Skeletal muscle satellite cell (primary cell): ENCODE results near the gene PPP1R27.

Experiments used
- H3K27me3 ChIP-seq: 2 replicates; pipeline ENCODE4 v1.7.0; 2013; ENCODE audit warnings: low read length; ENCODE audit not compliant: control insufficient read depth, insufficient read depth
- H3K36me3 ChIP-seq: 2 replicates; pipeline ENCODE4 v1.7.0; 2013; ENCODE audit warnings: mild to moderate bottlenecking, control low read depth, low read length; ENCODE audit not compliant: insufficient read depth
- H3K4me1 ChIP-seq: 2 replicates; pipeline ENCODE4 v1.7.0; 2013; ENCODE audit warnings: low read length; ENCODE audit not compliant: control insufficient read depth, insufficient read depth
- H3K4me2 ChIP-seq: 2 replicates; pipeline ENCODE4 v1.7.0; 2013; ENCODE audit warnings: mild to moderate bottlenecking, low read length
- H3K4me3 ChIP-seq: 2 replicates; pipeline ENCODE4 v1.7.0; 2013; ENCODE audit warnings: low read length
- H3K9ac ChIP-seq: 2 replicates; pipeline ENCODE4 v1.7.0; 2013; ENCODE audit warnings: mild to moderate bottlenecking, low read depth, low read length, moderate library complexity
- H3K9me3 ChIP-seq: replicated peaks from 2 replicates; pipeline ENCODE4 v1.7.0; 2013; ENCODE audit warnings: mild to moderate bottlenecking, control low read depth, low read length

PPP1R27 gene

DNA sequence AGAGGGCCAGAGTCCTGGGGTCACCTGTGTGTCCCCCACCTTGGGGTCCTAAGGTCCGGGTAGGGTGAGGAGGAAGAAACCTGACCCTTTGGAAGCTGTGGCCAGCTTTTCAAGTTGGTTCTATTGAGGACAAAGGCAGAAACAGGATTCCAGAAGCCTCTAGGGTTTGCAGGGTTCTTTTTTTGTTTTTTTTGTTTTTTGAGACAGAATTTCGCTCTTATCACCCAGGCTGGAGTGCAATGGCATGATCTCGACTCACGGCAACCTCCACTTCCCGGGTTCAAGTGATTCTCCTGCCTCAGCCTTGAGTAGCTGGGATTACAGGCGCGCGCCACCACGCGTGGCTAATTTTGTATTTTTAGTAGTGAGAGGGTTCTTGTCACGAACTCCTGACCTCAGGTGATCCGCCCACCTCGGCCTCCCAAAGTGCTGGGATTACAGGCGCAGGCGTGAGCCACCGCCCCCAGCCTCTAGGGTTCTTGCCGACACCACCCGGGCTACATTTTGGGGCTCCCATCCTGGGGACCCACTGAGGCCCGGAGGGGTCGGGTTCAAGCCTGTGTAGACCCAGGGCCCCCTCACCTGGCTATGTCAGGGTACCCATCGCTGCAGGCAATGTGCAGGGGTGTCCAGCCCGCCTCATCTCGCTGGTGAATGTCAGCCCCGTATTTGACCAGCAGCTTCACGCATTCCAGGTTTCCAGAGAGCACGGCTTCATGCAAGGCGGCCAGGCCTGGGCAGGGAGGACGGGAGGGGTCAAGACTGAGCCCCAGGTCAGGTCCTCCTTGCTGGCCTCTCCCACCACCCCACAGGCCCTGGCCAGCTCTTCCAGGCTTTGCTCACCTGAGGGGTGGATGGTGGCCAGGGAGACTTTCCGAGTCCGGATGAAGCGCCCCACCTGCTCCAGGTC, 674 bp downstream of the PPP1R27 start:
- peak overlapping the region; percentile 80 for H3K4me3 ChIP-seq

DNA sequence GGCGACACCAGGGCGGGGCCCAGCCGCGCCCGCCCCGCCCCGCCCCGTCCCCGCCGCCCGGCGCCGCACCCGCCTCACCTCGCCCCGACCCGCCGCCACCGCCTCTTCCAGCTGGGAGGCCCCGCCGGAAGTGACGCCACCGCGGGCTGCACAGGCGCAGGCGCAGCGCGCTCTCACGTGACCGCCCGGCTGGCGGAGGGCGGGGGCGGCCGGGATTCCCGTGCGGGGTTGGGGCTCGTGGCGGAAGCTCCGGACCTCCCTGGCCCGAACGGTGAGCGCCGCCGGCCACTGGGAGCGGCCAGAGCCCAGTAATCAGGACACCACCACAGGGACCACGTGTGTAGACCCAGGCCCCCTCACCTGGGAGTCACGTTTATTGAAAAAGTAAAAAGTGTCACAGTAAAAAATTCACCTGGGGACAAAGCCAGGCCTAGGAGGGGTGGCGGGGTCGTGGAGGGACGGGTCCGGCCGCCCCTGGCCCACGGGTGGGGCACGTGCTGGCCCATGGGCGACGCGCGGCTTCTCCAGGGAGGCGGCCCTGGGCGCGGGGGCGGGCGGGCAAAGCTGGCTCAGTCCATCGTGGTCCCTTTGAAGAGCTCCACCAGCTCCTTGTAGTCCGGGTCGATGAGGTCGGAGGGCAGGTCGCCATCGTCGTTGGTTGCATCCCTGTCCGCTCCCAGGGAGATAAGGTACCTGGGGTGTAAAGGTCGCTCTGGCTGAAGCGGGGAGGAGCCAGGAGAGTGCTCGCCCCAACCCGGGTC, 1.5 kb downstream of the PPP1R27 start, which contains the start of gene MCRIP1:
Gene MCRIP1, minus strand, starts transcription at position 132 of the 761 bp plus-strand sequence. CDS start 8,785 bp downstream, outside the sequence.
- H3K27me3 ChIP-seq, result no peaks in the 10 kb centered on the region
- H3K4me3 ChIP-seq, result peak within 1 kb of the TSS; percentile 80
- no peaks in the 10 kb centered on the region for H3K9me3 ChIP-seq
- peak within 1 kb of the TSS; percentile 99 for H3K9ac ChIP-seq
- H3K4me2 ChIP-seq, result peak within 1 kb of the TSS; percentile 93
- peaks cover 5% of the 10 kb centered on the region for H3K36me3 ChIP-seq
- H3K4me1 ChIP-seq, result peaks cover 22% of the 10 kb centered on the region

More for the DNA sequence above, 674 bp downstream of the PPP1R27 start:
- H3K27me3 ChIP-seq, result no peaks in the 10 kb centered on the region
- peak overlapping the region; percentile 88 for H3K4me2 ChIP-seq
- peaks cover 5% of the 10 kb centered on the region for H3K36me3 ChIP-seq
- H3K9ac ChIP-seq, result peak overlapping the region; percentile 99
- no peaks in the 10 kb centered on the region for H3K9me3 ChIP-seq
- H3K4me1 ChIP-seq, result peaks cover 22% of the 10 kb centered on the region

DNA sequence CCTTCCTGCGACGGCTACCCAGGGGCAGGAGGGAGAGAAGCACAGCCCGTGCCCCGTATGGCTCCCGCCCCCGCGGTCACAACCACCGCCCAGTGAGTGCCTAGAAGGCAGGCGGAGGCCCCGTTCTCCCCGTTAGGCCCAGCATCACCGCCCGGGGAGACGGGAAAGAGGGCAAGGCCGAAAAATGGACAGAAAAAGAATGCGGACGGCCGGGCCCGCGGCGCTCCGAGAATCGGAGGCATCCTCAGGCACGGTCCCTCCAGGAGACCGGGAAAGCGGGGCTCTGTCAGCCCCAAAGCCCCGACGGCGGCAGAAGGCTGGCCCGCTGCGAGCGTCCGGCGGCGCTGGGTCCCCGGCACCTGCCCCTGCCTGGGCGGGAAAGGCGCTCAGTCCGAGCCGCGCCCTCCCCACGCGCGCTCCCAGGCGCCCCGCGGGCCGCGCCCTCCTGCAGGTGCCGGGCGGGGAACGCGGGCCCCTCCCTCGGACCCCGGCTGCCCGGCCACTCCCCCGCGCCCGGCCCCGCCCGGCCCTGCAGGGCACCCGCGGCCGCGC, 2.2 kb downstream of the PPP1R27 start:
- H3K4me1 ChIP-seq, result peaks cover 22% of the 10 kb centered on the region
- peak overlapping the region; percentile 93 for H3K4me2 ChIP-seq
- no peaks in the 10 kb centered on the region for H3K9me3 ChIP-seq
- peak overlapping the region; percentile 80 for H3K4me3 ChIP-seq
- no peaks in the 10 kb centered on the region for H3K27me3 ChIP-seq
- H3K36me3 ChIP-seq, result peaks cover 5% of the 10 kb centered on the region
- peak overlapping the region; percentile 97 for H3K9ac ChIP-seq

DNA sequence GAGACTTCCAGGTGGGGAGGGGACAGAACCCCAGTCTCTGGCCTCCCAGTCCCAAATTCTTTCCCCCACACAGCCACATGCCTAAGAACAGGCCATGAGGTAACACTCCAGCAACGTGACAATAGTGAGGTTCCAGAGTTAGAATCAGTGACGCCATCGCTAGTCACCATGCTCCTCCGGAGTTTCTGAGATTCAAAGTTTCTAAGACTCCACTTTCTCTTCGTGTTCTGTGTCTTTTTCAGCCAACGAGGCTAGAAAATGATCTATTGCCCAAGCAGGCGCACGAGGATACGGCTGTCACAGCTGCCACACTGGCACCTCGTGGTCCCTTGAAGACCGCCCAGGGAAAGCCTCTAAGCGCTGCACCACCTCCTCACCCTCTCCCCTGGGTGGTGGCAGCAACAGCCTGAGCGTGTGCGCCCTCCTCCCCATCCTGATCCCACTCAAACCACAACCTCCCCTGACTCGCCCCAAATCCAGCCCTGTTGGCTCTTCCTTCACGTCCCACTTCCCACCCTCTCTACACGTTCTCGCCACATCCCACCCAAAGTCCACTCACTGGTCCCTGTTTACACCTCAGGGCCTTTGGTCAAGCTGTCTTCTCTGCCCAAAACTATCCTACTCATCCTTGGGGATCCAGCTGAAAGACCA, 2.8 kb downstream of the PPP1R27 start:
- Histone ChIP-seq H3K4me1 (peaks cover 22% of the 10 kb centered on the region), H3K36me3 (peaks cover 5% of the 10 kb centered on the region), H3K4me2 (peak overlapping the region; percentile 93), H3K27me3 (no peaks in the 10 kb centered on the region), H3K4me3 (peak overlapping the region; percentile 80), H3K9ac (peak overlapping the region; percentile 97), H3K9me3 (no peaks in the 10 kb centered on the region)

DNA sequence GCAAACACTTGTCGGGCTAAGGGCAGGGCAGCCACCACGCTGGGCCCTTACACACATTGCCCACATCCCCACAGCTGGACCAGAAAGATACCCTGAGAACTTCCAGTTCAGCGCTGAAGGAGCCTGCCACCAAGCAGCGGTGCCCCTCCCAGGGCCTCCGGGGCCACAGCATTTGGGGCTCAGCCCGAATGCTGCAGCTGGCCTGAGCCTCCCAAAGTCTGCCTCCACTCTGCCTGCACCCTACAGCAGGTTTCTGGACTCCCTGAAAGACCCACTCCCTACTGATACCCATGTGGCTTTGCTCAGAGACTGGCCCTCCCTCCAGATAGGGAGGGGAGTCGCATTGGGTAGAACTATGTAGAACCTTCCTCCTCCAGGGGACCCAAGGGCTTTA, 3.3 kb downstream of the PPP1R27 start:
- peak overlapping the region; percentile 80 for H3K4me3 ChIP-seq
- H3K4me1 ChIP-seq, result peaks cover 22% of the 10 kb centered on the region
- peak overlapping the region; percentile 97 for H3K9ac ChIP-seq
- H3K36me3 ChIP-seq, result peaks cover 5% of the 10 kb centered on the region
- H3K4me2 ChIP-seq, result peak overlapping the region; percentile 93
- H3K27me3 ChIP-seq, result no peaks in the 10 kb centered on the region
- H3K9me3 ChIP-seq, result no peaks in the 10 kb centered on the region

DNA sequence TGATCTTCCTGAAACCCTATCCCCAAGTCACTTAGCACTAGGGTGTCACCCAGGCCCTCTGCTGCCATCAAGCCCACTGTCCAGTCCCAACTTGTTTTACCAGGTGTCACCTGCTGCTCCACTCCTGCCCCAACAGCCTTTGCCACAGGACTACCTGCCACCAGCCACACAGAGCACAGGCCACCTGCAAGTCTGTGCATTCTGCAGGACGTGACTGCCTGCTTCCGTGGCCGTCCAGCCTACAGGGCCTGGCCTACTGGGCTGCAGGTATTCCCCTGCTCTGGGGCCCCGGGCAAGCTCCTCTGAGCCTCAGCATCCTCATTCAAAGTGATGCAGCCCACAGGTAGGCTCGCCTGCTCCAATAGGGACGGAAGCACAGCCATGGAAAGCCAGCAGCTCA, 5.0 kb downstream of the PPP1R27 start:
- Histone ChIP-seq H3K9ac (no peak overlapping the region), H3K27me3 (no peaks in the 10 kb centered on the region), H3K9me3 (no peaks in the 10 kb centered on the region), H3K4me1 (peaks cover 22% of the 10 kb centered on the region), H3K4me3 (no peak overlapping the region), H3K36me3 (peaks cover 5% of the 10 kb centered on the region), H3K4me2 (no peak overlapping the region)

DNA sequence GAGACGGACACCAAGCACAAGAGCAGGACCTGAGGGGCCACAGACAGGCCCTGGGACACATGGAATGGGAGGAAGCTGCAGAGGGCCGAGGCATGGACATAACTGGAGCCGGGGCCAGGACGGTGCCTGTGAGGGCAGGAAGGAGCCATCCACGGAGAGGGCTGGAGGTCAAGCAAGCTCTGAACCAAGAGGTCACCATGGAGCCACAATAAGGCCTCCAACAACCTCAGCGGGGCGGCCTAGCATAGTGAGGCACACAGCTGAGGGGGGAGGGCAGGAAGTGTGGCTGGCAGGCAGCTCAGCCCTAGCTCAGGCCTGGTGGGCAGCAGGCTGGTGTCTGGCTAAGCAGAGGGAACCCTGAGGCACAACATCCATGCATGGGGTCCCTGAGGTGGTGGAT, 6.2 kb downstream of the PPP1R27 start:
- Histone ChIP-seq H3K4me2 (no peak overlapping the region), H3K27me3 (no peaks in the 10 kb centered on the region), H3K9ac (no peak overlapping the region), H3K36me3 (peaks cover 5% of the 10 kb centered on the region), H3K9me3 (no peaks in the 10 kb centered on the region), H3K4me3 (no peak overlapping the region), H3K4me1 (peaks cover 17% of the 10 kb centered on the region)

DNA sequence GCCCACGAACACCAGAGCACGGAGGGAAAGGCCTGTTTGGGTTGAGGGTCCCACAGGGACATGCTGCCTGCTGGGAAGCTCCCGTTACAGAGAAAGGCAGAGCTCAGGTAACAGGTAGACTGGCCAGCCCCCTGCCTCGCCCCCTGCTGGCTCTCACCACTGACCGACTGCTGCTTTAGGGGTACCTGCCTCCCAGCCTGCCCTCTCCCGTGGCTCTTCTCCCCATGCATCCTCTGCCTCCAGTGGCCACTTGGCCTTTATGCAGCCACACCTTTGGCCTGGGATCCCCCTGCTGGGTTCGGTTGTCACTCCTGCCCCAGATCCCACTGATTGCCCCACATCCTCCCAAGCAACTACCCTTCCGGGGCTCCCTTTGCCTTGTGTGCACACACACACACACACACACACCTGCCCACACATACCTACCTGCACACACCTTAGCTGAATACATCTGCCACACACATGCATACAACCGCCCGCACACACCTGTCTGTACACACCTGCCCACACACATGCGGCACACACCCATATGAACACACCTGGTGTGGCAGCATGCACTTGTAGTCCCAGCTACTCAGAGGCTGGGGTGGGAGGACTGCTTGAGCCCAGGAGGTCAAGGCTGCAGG, 8.9 kb downstream of the PPP1R27 start:
- peaks cover 18% of the 10 kb centered on the region for H3K36me3 ChIP-seq
- H3K4me1 ChIP-seq, result peaks cover 12% of the 10 kb centered on the region
- H3K9ac ChIP-seq, result no peak overlapping the region
- no peaks in the 10 kb centered on the region for H3K9me3 ChIP-seq
- no peaks in the 10 kb centered on the region for H3K27me3 ChIP-seq
- H3K4me3 ChIP-seq, result no peak overlapping the region
- no peak overlapping the region for H3K4me2 ChIP-seq

DNA sequence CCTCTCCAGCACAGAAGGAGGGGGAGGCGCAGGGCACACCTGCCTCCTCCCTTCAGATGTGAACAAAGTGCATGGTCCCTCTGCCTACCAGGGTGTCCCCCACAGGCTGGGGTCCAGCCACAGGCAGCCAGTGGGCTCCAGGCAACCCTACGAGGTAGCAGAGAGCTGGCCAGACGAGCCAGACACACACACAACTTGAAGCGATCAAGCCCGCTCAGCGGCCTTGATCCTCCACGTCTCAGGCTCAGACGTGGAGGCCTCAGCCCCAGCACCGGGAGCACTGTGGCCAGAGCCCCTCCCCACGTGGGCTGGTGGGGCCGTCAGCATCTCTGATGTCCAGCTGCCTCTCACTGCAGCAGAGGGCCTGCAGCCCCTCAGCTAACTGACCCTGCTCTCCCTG, 10.3 kb downstream of the PPP1R27 start:
- H3K9me3 ChIP-seq, result no peaks in the 10 kb centered on the region
- no peak overlapping the region for H3K4me3 ChIP-seq
- peaks cover 13% of the 10 kb centered on the region for H3K36me3 ChIP-seq
- peaks cover 12% of the 10 kb centered on the region for H3K4me1 ChIP-seq
- no peak overlapping the region for H3K4me2 ChIP-seq
- no peak overlapping the region for H3K9ac ChIP-seq
- H3K27me3 ChIP-seq, result no peaks in the 10 kb centered on the region

DNA sequence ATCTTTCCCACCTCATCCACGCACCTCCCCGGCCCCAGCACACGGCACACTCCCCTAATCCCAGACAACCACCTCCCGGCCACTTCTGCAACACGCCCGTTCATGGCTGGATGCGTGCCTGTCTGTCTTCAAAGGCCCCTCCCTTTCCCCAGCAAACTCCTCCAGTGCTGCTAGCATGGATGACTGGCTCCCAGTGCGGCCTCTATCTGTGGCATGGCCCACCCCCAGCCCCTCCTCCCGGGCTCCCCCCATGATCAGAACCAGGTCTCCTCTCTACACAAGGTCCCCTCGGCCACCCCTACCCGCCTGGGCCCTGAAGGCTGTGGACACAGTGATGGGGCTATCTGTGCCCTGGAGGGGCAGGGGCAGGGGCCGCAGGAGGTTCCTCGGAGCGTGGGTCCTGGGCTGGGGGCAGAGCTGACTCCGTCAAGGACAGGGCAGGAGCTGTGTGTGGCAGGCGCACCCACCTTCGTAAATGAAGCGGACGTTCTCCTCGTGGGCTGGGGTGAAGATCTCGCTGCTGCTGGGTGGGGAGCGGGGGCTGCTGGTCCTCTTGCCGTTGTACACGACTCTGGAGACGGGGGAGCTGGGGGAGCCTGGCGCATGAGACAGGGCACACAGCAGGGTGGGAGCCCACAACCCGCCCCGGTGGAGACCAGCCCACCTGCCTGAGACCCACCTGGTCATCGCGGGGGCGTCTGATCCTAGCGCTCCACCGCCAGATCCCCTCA, 10.9 kb downstream of the PPP1R27 start:
- Histone ChIP-seq H3K4me3 (no peak overlapping the region), H3K4me2 (no peak overlapping the region), H3K9ac (no peak overlapping the region), H3K27me3 (no peaks in the 10 kb centered on the region), H3K9me3 (no peaks in the 10 kb centered on the region), H3K36me3 (peaks cover 13% of the 10 kb centered on the region), H3K4me1 (peaks cover 12% of the 10 kb centered on the region)
